GM18499 (cell line): ENCODE results near the gene NHLRC1.

Experiments
- ATAC-seq: cut with Tn5 transposase; IDR thresholded peaks from one replicate; pipeline ENCODE4 v1.9.1; 2021; ENCODE audit warnings: moderate number of reproducible peaks; ENCODE audit not compliant: insufficient read depth, unreplicated experiment

Gene NHLRC1

GRCh38 chr6:18088419-18089296 is 33.8 kb downstream of the NHLRC1 start:
- no peak for ATAC-seq

- no peak for ATAC-seq
Measured at GRCh38 chr6:18087396-18088165, 34.9 kb downstream of the NHLRC1 start.

- ATAC-seq: no peak
Measured at GRCh38 chr6:18081025-18081668, 41.3 kb downstream of the NHLRC1 start.

GRCh38 chr6:18080544-18080943 is 41.9 kb downstream of the NHLRC1 start:
- no peak for ATAC-seq

- no peak for ATAC-seq
Measured at GRCh38 chr6:18078866-18079265, 43.6 kb downstream of the NHLRC1 start.

GRCh38 chr6:18076231-18076630 is 46.2 kb downstream of the NHLRC1 start:
- no peak for ATAC-seq

GRCh38 chr6:18072841-18073240 is 49.6 kb downstream of the NHLRC1 start:
- ATAC-seq: no peak

GRCh38 chr6:18070486-18070885 is 52.0 kb downstream of the NHLRC1 start:
- ATAC-seq: no peak
